ENCODE data around the gene ATP5PD. TPM values are rescaled to one million over a fixed set of nuclear protein-coding genes. Genes with fewer than 3 reads are reported as not detected.

ATP5PD gene
- total RNA-seq, 1 donor from 2014 or later = 809 TPM

DNA sequence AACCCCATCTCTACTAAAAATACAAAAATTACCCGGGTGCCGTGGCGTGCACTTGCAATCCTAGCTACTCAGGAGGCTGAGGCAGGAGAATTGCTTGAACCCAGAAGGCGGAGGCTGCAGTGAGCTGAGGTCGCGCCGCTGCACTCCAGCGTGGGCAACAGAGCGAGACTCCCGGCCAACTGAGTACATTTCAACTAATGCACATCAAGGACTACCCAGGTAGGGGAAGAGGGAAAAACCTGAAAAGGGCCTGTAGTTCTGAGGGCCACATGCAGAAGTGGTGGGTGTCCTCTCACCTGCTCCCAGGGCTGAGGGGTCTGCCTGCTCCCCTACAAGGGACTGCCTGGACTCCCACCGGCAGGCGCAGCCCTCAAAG is 40.4 kb upstream of the ATP5PD start:
- Histone ChIP-seq H3K4me3 (peak overlapping the region; percentile 79), H3K36me3 (no peaks in the 10 kb centered on the region), H3K27me3 (ENCODE audit: low read depth) (no peaks in the 10 kb centered on the region), H3K27ac (replicated peaks) (peak overlapping the region; percentile 92), H3K9me3 (replicated peaks) (no peaks in the 10 kb centered on the region), H3K4me1 (peaks cover 41% of the 10 kb centered on the region)
- no peak for DNase-seq
- intact Hi-C loops (cut with micrococcal nuclease) = no loop called here
- TF ChIP-seq, protein P1, sequence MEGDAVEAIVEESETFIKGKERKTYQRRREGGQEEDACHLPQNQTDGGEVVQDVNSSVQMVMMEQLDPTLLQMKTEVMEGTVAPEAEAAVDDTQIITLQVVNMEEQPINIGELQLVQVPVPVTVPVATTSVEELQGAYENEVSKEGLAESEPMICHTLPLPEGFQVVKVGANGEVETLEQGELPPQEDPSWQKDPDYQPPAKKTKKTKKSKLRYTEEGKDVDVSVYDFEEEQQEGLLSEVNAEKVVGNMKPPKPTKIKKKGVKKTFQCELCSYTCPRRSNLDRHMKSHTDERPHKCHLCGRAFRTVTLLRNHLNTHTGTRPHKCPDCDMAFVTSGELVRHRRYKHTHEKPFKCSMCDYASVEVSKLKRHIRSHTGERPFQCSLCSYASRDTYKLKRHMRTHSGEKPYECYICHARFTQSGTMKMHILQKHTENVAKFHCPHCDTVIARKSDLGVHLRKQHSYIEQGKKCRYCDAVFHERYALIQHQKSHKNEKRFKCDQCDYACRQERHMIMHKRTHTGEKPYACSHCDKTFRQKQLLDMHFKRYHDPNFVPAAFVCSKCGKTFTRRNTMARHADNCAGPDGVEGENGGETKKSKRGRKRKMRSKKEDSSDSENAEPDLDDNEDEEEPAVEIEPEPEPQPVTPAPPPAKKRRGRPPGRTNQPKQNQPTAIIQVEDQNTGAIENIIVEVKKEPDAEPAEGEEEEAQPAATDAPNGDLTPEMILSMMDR (IDR thresholded peaks at IDR 0.05; ENCODE audit: borderline replicate concordance) = no peak

DNA sequence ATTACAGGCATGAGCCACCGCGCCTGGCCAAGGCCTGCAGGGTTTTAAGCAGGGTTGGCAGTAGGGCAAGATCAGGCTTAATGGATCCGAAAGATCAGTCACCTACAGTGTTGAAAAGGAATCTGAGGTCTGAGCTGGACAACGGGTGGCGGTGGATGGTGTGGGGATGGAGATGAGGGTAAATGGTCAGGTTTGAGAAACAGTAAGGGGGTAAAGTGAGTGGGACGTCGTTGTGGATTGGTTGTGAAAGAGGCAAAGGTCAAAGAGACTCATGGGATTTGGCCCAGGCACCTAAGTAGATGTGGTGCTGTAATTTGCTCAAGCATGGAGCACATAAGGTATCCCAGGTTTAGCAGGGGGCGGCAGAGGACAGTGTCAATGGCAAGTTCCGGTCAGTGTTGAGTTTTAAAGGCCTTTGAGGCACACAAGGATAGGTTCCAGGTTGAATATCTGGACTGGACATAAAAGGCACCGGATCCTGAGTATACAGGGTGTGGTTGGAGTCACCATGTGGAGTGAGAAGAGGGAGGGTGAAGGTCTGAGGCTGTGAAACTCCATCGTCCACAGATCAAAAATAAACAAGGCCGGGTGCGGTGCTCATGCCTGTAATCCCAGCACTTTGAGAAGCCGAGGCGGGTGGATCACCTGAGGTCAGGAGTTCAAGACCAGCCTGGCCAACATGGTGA is 39.9 kb upstream of the ATP5PD start:
- DNase-seq = no peak
- TF ChIP-seq, protein P1 (IDR thresholded peaks at IDR 0.05; ENCODE audit: borderline replicate concordance) = no peak
- Histone ChIP-seq H3K4me3 (no peak overlapping the region), H3K27me3 (ENCODE audit: low read depth) (no peaks in the 10 kb centered on the region), H3K4me1 (peaks cover 36% of the 10 kb centered on the region), H3K27ac (replicated peaks) (peak overlapping the region; percentile 92), H3K36me3 (no peaks in the 10 kb centered on the region), H3K9me3 (replicated peaks) (no peaks in the 10 kb centered on the region)
- intact Hi-C loops (cut with micrococcal nuclease) = no loop called here

DNA sequence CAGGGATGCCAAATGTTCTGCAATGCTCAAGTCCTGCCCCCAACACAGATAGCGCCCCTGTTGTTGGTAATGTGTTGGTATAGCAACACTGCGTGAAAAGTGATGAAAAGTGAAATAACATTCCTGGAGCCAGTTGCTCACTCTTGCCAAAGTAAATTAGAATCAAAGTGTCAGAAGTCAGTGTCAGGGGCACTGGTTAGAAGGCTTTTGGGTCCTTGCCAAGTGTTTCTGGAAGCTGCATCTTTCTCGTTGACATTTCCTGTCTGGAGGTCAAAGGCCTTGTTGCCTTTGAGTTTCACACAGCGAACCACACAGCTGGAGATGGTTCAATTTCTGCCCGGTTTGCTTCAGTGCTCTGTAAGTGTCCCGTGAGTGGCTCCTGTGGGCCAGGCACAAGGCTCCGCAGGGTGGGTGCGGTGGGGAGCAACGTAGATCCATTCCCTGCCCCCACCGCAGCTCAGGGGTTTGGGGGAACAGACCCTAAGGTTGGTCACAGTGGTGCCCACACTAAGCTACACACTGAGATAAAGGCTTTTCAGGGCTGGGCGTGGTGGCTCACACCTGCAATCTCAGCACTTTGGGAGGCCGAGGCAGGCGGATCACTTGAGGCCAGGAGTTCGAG is 37.4 kb upstream of the ATP5PD start:
- H3K27me3 ChIP-seq (ENCODE audit: low read depth) = no peaks in the 10 kb centered on the region
- H3K4me3 ChIP-seq = no peak overlapping the region
- intact Hi-C loops (cut with micrococcal nuclease) = no loop called here
- TF ChIP-seq, protein P1 (IDR thresholded peaks at IDR 0.05; ENCODE audit: borderline replicate concordance) = no peak
- H3K36me3 ChIP-seq = no peaks in the 10 kb centered on the region
- no peak overlapping the region for H3K27ac ChIP-seq (replicated peaks)
- no peak for DNase-seq
- H3K9me3 ChIP-seq (replicated peaks) = no peaks in the 10 kb centered on the region
- H3K4me1 ChIP-seq = peaks cover 32% of the 10 kb centered on the region

DNA sequence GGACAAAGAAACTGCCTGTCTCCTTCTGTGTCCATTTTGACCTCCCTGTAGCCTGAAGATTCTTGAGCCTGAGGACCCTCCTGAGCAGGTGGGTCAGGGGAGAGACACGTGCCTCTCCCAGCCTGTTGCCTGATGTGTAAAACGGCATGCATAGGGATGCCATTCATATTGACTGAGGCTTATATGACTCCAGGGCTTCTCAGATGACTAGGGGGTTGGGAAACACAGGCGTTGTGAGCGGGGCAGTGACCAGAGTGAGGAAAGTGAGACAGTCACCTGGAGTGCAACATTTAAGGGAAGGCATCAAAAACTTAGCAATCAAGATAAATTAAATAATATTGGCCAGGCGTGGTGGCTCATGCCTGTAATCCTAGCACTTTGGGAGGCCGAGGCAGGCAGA is 35.9 kb upstream of the ATP5PD start:
- DNase-seq = no peak
- H3K27me3 ChIP-seq (ENCODE audit: low read depth) = no peaks in the 10 kb centered on the region
- H3K36me3 ChIP-seq = no peaks in the 10 kb centered on the region
- H3K27ac ChIP-seq (replicated peaks) = no peak overlapping the region
- H3K4me3 ChIP-seq = no peak overlapping the region
- TF ChIP-seq, protein P1 (IDR thresholded peaks at IDR 0.05; ENCODE audit: borderline replicate concordance) = no peak
- H3K9me3 ChIP-seq (replicated peaks) = no peaks in the 10 kb centered on the region
- peaks cover 32% of the 10 kb centered on the region for H3K4me1 ChIP-seq
- intact Hi-C loops (cut with micrococcal nuclease) = no loop called here

DNA sequence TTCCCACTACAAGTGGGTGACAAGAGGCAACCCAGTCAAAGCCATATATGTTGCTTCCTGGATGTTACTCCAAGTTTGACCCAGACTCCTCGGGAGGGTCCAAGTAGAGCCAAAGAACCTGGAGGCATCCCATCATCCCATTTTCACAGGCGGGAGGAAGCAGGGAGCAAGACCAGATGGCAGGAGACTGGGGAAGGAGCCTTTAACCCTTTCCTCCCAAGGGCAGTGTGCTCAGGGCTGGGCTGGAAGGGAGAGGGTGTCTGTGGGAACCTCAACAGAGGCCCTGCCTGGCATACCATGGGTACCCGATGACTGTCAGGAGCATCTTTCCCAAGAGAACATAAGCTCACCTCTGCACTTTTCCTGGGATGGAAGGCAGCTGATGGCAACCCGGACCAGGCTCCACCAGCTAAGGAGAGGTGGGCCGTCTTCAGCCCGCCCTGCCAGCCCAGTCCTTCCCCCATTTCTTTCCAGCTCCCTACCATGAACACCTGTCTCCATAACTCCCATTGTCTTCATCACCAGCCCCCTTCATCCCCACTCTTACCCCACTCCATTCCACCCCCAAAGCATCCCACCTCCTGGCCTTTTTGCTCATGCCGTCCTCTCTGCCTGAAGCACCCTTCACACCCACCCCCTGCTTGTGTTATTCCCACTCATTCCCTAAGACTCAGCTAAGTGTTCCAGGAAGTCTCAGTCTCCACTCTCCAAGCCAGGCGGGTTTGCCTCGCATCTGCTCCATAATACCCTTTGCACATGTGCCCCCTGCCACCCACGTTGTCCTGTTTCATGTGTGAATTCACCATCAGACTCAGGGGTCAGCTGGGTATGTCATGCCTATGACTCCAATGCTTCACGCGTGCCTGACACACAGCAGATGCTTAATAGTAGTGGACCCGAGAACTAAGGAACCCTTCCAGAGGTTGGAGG is 35.1 kb upstream of the ATP5PD start:
- intact Hi-C loops (cut with micrococcal nuclease) = no loop called here
- H3K27me3 ChIP-seq (ENCODE audit: low read depth) = no peaks in the 10 kb centered on the region
- TF ChIP-seq, protein P1 (IDR thresholded peaks at IDR 0.05; ENCODE audit: borderline replicate concordance) = no peak
- H3K4me1 ChIP-seq = peaks cover 33% of the 10 kb centered on the region
- no peak for DNase-seq
- no peaks in the 10 kb centered on the region for H3K9me3 ChIP-seq (replicated peaks)
- no peak overlapping the region for H3K27ac ChIP-seq (replicated peaks)
- H3K4me3 ChIP-seq = no peak overlapping the region
- no peaks in the 10 kb centered on the region for H3K36me3 ChIP-seq

Measured in left ventricle myocardium inferior (tissue), 1 donor.